IMR-90 (cell line): Measurements from ENCODE around the gene AIMP1. TPM values are rescaled to one million over a fixed set of nuclear protein-coding genes. Genes with fewer than 3 reads are reported as not detected.

ENCODE experiments used
- ATAC-seq: fragments of 200-7000 bp; cut with Tn5 transposase; 2 replicates; pipeline ENCODE4 v1.9.1; 2020; ENCODE audit warnings: low read depth, mild to moderate bottlenecking, moderate library complexity
- BruUV-seq: library from RNA; stranded (reverse); fragments of 400-500 nt; replicated peaks from 2 replicates; lab custom pipeline; 2021; lab: Mats Ljungman, UMichigan
- CTCF ChIA-PET: fragments of 300-600 bp; formaldehyde crosslinking; extraction: SDS; loops from one replicate; lab custom pipeline; 2021; ENCODE audit warnings: antibody characterized with exemption; lab: Yijun Ruan, JAX
- POLR2A ChIA-PET: fragments of 300-600 bp; sonication (Branson Sonifier 250); formaldehyde crosslinking; loops from one replicate; lab custom pipeline; 2022; ENCODE audit warnings: antibody characterized with exemption; ENCODE audit not compliant: unreplicated experiment; lab: Charles Lee
- DNase-seq: peaks from one replicate; pipeline ENCODE4 v3.0.0; 2013
- H2AFZ ChIP-seq: replicated peaks from 2 replicates; pipeline ENCODE3; 2013; ENCODE audit warnings: low read length, mild to moderate bottlenecking; ENCODE audit not compliant: poor library complexity
- H2AK5ac ChIP-seq: 2 replicates; pipeline ENCODE4 v1.6.1; 2013; ENCODE audit warnings: low read depth, low read length, inconsistent platforms
- H2AK9ac ChIP-seq: replicated peaks from 2 replicates; pipeline ENCODE3; 2013; ENCODE audit warnings: mild to moderate bottlenecking, low read depth, low read length, moderate library complexity; ENCODE audit not compliant: poor library complexity
- H2BK120ac ChIP-seq: 2 replicates; pipeline ENCODE4 v1.6.1; 2013; ENCODE audit warnings: low read depth, low read length, inconsistent platforms
- H2BK15ac ChIP-seq: 3 replicates; pipeline ENCODE4 v1.6.1; 2013; ENCODE audit warnings: low read depth, low read length, inconsistent platforms
- H2BK20ac ChIP-seq: 2 replicates; pipeline ENCODE4 v1.6.1; 2013; ENCODE audit warnings: low read depth, mild to moderate bottlenecking, inconsistent platforms, low read length, moderate library complexity
- H2BK5ac ChIP-seq: 2 replicates; pipeline ENCODE4 v1.6.1; 2013; ENCODE audit warnings: mild to moderate bottlenecking, low read depth, low read length, inconsistent platforms; ENCODE audit not compliant: poor library complexity, severe bottlenecking
- H3K14ac ChIP-seq: replicated peaks from 2 replicates; pipeline ENCODE4 v1.6.1; 2013; ENCODE audit warnings: low read depth, low read length, inconsistent platforms
- H3K18ac ChIP-seq: 2 replicates; pipeline ENCODE4 v1.6.1; 2013; ENCODE audit warnings: low read depth, low read length, control low read depth
- H3K23ac ChIP-seq: 2 replicates; pipeline ENCODE4 v1.6.1; 2013; ENCODE audit warnings: low read depth, low read length, inconsistent platforms
- H3K27ac ChIP-seq: 2 replicates; pipeline ENCODE4 v1.5.1; 2013; ENCODE audit warnings: mild to moderate bottlenecking, control low read depth, low read length; ENCODE audit not compliant: insufficient read depth
- H3K27me3 ChIP-seq: 2 replicates; pipeline ENCODE4 v1.6.1; 2013; ENCODE audit warnings: low read length; ENCODE audit not compliant: control insufficient read depth, insufficient read depth
- H3K36me3 ChIP-seq: 2 replicates; pipeline ENCODE4 v1.6.1; 2013; ENCODE audit warnings: low read length, mixed read lengths; ENCODE audit not compliant: control insufficient read depth, insufficient read depth
- H3K4ac ChIP-seq: 2 replicates; pipeline ENCODE4 v1.6.1; 2013; ENCODE audit warnings: low read depth, low read length, inconsistent platforms
- H3K4me1 ChIP-seq: 2 replicates; pipeline ENCODE4 v1.6.1; 2013; ENCODE audit warnings: low read length, mixed read lengths; ENCODE audit not compliant: control insufficient read depth, insufficient read depth
- H3K4me2 ChIP-seq: 2 replicates; pipeline ENCODE4 v1.6.1; 2013; ENCODE audit warnings: low read depth, mild to moderate bottlenecking, control low read depth, low read length, moderate library complexity
- H3K4me3 ChIP-seq: 2 replicates; pipeline ENCODE4 v1.5.1; 2013; ENCODE audit warnings: low read depth, mild to moderate bottlenecking, control low read depth, low read length, moderate library complexity; ENCODE audit not compliant: insufficient read depth
- H3K56ac ChIP-seq: 2 replicates; pipeline ENCODE4 v1.6.1; 2013; ENCODE audit warnings: low read length, inconsistent platforms; ENCODE audit not compliant: insufficient read depth; ENCODE audit errors: extremely low read depth
- H3K79me1 ChIP-seq, 2 experiments: 2 replicates each; pipeline ENCODE4 v1.6.1; 2013; ENCODE audit warnings: low read length in 2 of 2, inconsistent platforms in 1 of 2, low read depth in 1 of 2
- H3K9ac ChIP-seq: 2 replicates; pipeline ENCODE4 v1.6.1; 2013; ENCODE audit warnings: low read depth, low read length, control low read depth
- H3K9me1 ChIP-seq: 2 replicates; pipeline ENCODE4 v1.6.1; 2013; ENCODE audit warnings: low read length, inconsistent platforms; ENCODE audit not compliant: insufficient read depth
- H3K9me3 ChIP-seq: 2 replicates; pipeline ENCODE4 v1.6.1; 2013; ENCODE audit warnings: low read length; ENCODE audit not compliant: control insufficient read depth, insufficient read depth
- H4K20me1 ChIP-seq: 2 replicates; pipeline ENCODE4 v1.6.1; 2013; ENCODE audit warnings: low read length, inconsistent platforms; ENCODE audit not compliant: insufficient read depth
- H4K5ac ChIP-seq: 2 replicates; pipeline ENCODE4 v1.6.1; 2013; ENCODE audit warnings: mild to moderate bottlenecking, low read depth, low read length, control low read depth
- H4K8ac ChIP-seq, 2 experiments: 2 replicates each; pipeline ENCODE4 v1.6.1; 2013; ENCODE audit warnings: low read depth in 2 of 2, low read length in 2 of 2, control low read depth in 1 of 2, inconsistent platforms in 1 of 2
- H4K91ac ChIP-seq: 2 replicates; pipeline ENCODE4 v1.6.1; 2013; ENCODE audit warnings: low read depth, low read length, inconsistent platforms; ENCODE audit not compliant: insufficient read depth
- CHD1 ChIP-seq: IDR thresholded peaks from 2 replicates; pipeline ENCODE4 v1.6.1; 2012; ENCODE audit warnings: low read depth, low read length, improper control_type of control experiment
- MXI1 ChIP-seq: IDR thresholded peaks from 2 replicates; pipeline ENCODE4 v1.6.1; 2012; ENCODE audit warnings: low read depth, mild to moderate bottlenecking, low read length, moderate library complexity, borderline replicate concordance
- POLR2A ChIP-seq: IDR thresholded peaks from 2 replicates; pipeline ENCODE4 v1.6.1; 2012; ENCODE audit warnings: mild to moderate bottlenecking, low read depth, low read length
- WGBS, 2 experiments: methylation state at CpG; one replicate each; pipeline versions ENCODE4 v1.1.5 to v1.1.7; 2013; ENCODE audit warnings: missing lambda C conversion rate in 2 of 2; ENCODE audit not compliant: insufficient read length in 1 of 2; ENCODE audit errors: extremely low coverage in 2 of 2; 5-methylcytosine and 5-hydroxymethylcytosine counted together
- dilution Hi-C: fragments of 300-500 bp; cut with HindIII; formaldehyde crosslinking; loops from one replicate; pipeline ENCODE4 v1.14.3; 2018; ENCODE audit warnings: low sequenced_read_pairs; ENCODE audit not compliant: unreplicated experiment
- in situ Hi-C: fragments of 300-500 bp; cut with MboI; formaldehyde crosslinking; loops from 3 replicates; pipeline ENCODE4 v1.14.3; 2019; ENCODE audit warnings: low sequenced_read_pairs, inconsistent platforms, mixed read lengths
- intact Hi-C: fragments of 100-400 bp; cut with micrococcal nuclease; formaldehyde crosslinking; loops from 2 replicates; pipeline ENCODE4 v1.10.0; 2022
- polyA plus RNA-seq, 3 experiments: library from polyadenylated mRNA; depleted of rRNA; stranded (reverse); fragments of >200 nt; gene quantifications; 2 replicates each; pipeline ENCODE4 v1.2.3, GENCODE V29; 2012; ENCODE audit warnings: low replicate concordance in 1 of 3
- total RNA-seq: library from RNA; depleted of rRNA; stranded (reverse); fragments of >200 nt; gene quantifications from 2 replicates; pipeline ENCODE4 v1.2.3, GENCODE V29; 2012

Gene AIMP1
- total and polyA plus RNA-seq, 2 of the 4 experiments (the other 2 are of a cell fraction) = 11.8 to 21.4 TPM

- peak overlapping the region; percentile 99 for H2AK9ac ChIP-seq
- DNase-seq = peak; percentile 34
- peak overlapping the region; percentile 86 to 95 for H4K8ac ChIP-seq
- peak overlapping the region; percentile 70 for H3K4me3 ChIP-seq
- POLR2A ChIA-PET = no interaction called here
- no CpG with 5 or more reads among the region's 13 CpGs for WGBS, 2 experiments
- H4K20me1 ChIP-seq = no peaks in the 10 kb centered on the region
- peak overlapping the region; percentile 79 for H4K5ac ChIP-seq
- peak overlapping the region; percentile 91 for H2BK5ac ChIP-seq
- H3K9me3 ChIP-seq = no peaks in the 10 kb centered on the region
- ATAC-seq = no peak
- H4K91ac ChIP-seq = peak overlapping the region; percentile 88
- in situ Hi-C loops (no loop called here), intact Hi-C loops (loop anchor here (5.0 kb wide), 1 partner anchor 48 kb away; no protein-coding TSS in a partner anchor), dilution Hi-C loops (no loop called here)
- H2AFZ ChIP-seq = peak overlapping the region; percentile 96
- peak overlapping the region; percentile 84; the same call in 1 of the 2 replicates for H2AK5ac ChIP-seq
- H3K4me1 ChIP-seq = peaks cover 1% of the 10 kb centered on the region; the same call in 1 of the 2 replicates
- TSS peak; percentile 68 for BruUV-seq
- peak overlapping the region; percentile 86 for H3K27ac ChIP-seq
- peak; percentile 42; the same call in 1 of the 2 replicates for TF ChIP-seq POLR2A
- no peak for TF ChIP-seq MXI1
- 0 out of 2 replicates have a peak, but pooled peaks have one; percentile 69 for TF ChIP-seq CHD1
- 0 out of 3 replicates have a peak overlapping the region, but pooled peaks have one; percentile 2 for H2BK15ac ChIP-seq
- H3K9ac ChIP-seq = peak overlapping the region; percentile 91
- H2BK120ac ChIP-seq = no peak overlapping the region
- H3K14ac ChIP-seq = peak overlapping the region; percentile 93
- no peak overlapping the region for H2BK20ac ChIP-seq
- no peaks in the 10 kb centered on the region for H3K36me3 ChIP-seq
- H3K23ac ChIP-seq = peak overlapping the region; percentile 94
- H3K4ac ChIP-seq = peak overlapping the region; percentile 95
- peaks cover 16 to 29% of the 10 kb centered on the region in 2 experiments; a peak in 3 of 4 replicates for H3K79me1 ChIP-seq
- no peak overlapping the region for H3K18ac ChIP-seq
- peak overlapping the region; percentile 98 for H3K4me2 ChIP-seq
- CTCF ChIA-PET = interaction anchor here (1.0 to 1.9 kb wide), 2 partner anchors 49 to 53 kb away, joined by 5 to 6 read pairs; no protein-coding TSS in a partner anchor
- peak overlapping the region; percentile 88 for H3K56ac ChIP-seq
- no peaks in the 10 kb centered on the region for H3K27me3 ChIP-seq
- no peaks in the 10 kb centered on the region for H3K9me1 ChIP-seq
Measured at GRCh38 chr4:106315476-106315967, 828 bp upstream of the AIMP1 start.
